Measurements from ENCODE around the gene ZNF24.
A peak's percentile ranks its signal among the peaks of the same experiment; 100 is the strongest.

The ZNF24 gene

DNA sequence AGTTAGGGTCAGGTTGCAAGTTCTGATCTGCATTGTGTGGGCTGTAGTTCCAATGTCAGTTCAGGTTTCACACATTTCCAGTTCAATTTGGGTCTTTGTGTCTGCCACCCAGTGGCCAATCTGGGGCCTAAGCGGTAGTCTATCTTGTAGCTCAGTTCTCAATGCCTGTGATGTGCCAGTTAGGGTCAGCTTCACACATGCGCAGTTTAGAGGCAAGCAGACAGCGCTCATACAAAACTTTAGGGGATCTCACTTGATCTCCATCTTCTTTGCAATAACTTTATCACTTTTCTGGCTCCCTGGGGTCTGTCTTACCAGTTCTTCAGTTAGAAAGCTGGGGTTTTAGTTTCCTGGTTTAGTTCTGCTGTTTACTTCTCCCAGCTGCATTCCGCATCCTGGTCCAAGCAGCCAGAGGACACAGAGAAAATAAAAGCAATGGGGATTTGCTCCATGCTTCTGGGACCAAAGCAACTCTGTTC, 11.0 kb upstream of the ZNF24 start:
- peak in 1 of 2 donors; percentile 41 for DNase-seq (ENCODE audit: low read depth in 2 of 2, low spot score in 1 of 2)

- DNase-seq (ENCODE audit: low read depth in 2 of 2, low spot score in 1 of 2), result no peak
Measured at GRCh38 chr18:35352778-35353177, 8.6 kb upstream of the ZNF24 start.

DNA sequence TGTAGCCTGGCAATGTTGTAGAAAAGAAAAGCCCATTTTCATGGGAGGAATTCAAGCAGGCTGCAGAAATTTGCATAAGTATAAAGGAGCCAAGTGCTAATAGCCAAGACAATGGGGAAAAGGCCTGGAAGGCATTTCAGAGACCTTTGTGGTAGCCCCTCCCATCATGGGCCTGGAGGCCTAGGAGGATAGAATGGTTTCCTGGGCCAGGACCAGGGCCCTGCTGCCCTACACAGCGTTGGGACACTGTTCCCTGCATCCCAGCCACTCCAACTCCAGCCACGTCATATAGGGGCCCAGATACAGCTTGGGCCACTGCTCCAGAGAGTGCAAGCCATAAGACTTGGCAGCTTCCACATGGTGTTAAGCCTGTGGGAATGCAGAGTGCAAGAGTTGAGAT, 8.1 kb upstream of the ZNF24 start:
- DNase-seq (ENCODE audit: low read depth in 2 of 2, low spot score in 1 of 2), result no peak

DNA sequence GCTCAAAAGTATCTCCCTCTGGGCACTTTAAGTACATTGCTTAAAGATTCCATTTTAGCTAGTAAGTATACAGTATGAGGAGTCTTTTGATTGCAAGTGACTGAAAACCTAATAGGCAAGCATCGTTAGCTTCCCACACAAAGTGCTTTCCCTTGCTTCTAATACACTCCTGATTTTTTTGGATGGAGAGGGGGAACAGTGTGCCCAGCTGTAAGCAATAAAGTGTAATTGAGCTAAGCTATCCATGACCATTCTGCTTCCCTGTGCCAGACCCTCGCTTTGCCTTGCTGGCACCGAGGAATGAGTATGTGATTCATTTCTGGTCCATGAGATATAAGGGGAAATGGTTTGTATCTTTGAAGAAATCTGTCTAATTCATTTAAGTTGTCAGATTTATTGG, 3.8 kb upstream of the ZNF24 start:
- no peak for DNase-seq (ENCODE audit: low read depth in 2 of 2, low spot score in 1 of 2)

DNA sequence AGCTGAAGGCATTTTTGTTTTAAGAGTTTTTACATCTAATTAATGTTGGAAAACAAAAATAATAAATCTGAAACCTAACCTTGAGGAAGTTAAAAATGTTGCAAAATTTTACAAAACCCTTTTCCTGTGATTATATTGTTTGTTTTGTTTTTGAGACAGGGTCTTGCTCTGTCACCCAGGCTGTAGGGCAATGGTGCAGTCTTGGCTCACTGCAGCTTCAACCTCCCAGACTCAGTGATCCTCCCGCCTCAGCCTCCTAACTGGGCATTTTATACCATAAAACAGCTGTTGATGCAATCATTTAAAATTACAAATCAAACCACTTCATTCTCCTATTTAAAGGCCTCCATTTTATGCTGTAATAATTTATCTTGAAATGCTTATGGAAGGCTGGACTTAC, 1.7 kb upstream of the ZNF24 start:
- no peak for DNase-seq (ENCODE audit: low read depth in 2 of 2, low spot score in 1 of 2)

- DNase-seq (ENCODE audit: low read depth in 2 of 2, low spot score in 1 of 2), result no peak
Measured at GRCh38 chr18:35345460-35345921, 1.3 kb upstream of the ZNF24 start.

DNA sequence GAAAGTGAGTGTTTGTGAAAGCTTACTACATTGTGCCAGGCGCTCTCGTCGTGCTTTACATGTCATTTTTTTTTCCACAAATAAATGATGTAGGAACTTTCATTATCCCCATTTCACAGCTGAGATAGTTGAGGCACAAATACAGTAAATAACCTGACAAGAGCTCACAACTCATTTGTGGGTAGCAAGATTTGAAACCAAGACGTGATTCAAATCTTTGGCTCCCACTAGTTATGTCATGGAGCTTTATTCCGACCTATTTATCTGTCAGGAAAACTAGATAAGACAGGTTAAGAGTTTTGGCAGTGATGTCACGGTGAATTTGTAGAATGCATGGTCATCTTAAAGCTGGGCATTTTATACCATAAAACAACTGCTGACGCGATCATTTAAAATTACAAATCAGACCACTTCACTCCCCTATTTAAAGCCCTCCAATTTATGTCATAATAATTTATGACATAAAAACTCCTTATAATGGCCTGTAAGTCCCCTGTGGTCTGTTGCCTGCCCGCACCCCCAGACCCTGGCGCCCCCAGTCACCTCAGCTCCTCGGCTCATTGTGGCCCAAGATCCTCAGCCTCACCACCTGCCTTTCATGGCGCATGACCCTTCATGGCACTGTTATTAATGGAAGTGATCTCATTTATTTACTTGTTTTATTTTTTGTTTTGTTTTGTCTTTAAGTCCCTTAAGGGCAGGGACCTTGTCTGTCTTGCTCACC, 678 bp upstream of the ZNF24 start:
- DNase-seq (ENCODE audit: low read depth in 2 of 2, low spot score in 1 of 2), result no peak

GRCh38 chr18:35343488-35343935, 708 bp downstream of the ZNF24 start:
- DNase-seq (ENCODE audit: low read depth in 2 of 2, low spot score in 1 of 2), result no peak

GRCh38 chr18:35337286-35337685, 6.9 kb downstream of the ZNF24 start:
- no peak for DNase-seq (ENCODE audit: low read depth in 2 of 2, low spot score in 1 of 2)

- no peak for DNase-seq (ENCODE audit: low read depth in 2 of 2, low spot score in 1 of 2)
Measured at GRCh38 chr18:35335866-35336265, 8.4 kb downstream of the ZNF24 start.

DNA sequence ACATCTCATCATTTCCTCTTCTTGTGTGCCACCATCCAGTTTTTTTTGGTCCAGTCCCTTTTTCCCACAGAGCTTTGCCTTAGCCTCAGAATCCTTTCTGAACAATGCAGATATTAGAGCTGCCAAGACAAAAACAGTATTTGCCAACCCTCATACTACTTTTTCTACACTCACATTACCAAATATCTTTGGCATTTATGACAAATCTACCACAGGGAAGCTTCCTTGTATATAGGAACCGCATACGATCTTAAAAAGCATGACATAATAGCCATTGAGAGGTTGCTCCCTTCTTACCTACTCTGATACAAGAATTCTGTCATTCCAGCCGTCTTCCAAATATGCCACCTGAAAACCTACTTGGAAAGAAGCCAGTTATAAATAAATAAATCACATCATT, 9.4 kb downstream of the ZNF24 start:
- DNase-seq (ENCODE audit: low read depth in 2 of 2, low spot score in 1 of 2), result no peak

DNA sequence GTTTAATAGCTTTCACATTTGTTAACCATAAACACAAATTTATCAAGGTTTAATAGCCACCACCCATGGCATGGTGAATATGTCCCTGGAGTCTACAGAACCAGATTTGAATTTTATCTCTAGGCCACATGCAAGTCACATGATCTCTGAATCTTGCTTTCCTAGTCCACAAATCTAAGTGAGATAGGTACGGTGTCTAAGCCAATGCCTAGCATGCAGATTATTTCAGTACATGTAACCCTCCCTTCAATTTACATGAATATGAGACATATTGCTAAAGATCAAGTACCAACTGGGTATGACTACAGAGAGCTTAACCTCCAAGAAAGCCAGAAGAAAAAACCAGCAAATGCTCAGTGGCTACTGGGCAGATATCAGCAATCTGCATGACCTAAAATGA, 10.0 kb downstream of the ZNF24 start:
- DNase-seq (ENCODE audit: low read depth in 2 of 2, low spot score in 1 of 2), result no peak

DNA sequence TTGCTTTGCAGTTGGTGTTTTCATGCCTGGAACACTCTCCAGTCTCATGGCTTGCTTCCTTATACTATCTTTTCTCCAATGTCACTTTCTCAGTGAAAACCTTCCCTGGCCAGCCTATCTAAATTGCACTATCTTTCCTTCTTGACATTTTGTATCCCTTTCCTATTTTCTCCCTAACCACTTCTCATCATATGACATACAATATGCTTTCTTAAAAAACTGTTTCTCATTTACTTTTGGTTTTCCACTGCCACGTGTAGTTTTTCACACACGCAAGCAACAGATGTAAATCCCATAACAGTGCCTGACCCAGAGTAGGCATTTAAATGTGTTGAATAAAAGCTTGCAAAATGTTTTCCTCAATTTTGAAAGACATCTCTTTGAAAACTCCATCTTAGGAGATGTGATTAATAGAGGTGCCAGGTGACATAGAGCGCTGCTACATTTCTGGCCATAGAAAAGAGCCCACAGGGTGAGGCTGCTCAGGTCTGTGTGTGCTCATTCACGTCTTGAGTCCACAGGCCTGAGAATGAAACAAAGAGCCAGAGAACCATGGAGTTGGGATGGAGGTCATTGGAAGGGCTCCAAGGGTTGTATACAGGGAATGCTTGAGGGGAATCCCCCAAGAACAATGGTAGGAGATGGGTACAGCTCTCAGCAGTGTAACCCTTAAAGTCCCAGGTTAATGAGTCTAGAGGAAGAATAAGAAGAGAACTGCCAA, 12.7 kb downstream of the ZNF24 start:
- no peak for DNase-seq (ENCODE audit: low read depth in 2 of 2, low spot score in 1 of 2)

DNA sequence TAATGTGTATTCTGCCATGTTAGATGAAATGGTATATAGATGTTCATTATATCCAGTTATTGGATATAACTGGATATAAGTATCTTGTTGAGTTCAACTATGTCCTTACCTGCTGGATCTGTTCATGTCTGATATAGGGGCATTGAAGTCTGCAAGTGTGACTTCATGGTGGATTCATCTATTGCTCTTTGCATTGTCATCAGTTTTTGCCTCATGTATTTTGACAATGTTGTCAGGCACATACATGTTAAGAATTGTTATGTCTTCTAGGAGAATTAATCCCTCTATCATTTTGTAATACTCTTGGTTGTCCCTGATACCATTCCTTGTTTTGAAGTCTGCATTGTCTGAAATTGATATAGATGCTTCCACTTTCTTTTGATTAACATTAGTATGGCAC, 15.4 kb downstream of the ZNF24 start:
- no peak for DNase-seq (ENCODE audit: low read depth in 2 of 2, low spot score in 1 of 2)

DNA sequence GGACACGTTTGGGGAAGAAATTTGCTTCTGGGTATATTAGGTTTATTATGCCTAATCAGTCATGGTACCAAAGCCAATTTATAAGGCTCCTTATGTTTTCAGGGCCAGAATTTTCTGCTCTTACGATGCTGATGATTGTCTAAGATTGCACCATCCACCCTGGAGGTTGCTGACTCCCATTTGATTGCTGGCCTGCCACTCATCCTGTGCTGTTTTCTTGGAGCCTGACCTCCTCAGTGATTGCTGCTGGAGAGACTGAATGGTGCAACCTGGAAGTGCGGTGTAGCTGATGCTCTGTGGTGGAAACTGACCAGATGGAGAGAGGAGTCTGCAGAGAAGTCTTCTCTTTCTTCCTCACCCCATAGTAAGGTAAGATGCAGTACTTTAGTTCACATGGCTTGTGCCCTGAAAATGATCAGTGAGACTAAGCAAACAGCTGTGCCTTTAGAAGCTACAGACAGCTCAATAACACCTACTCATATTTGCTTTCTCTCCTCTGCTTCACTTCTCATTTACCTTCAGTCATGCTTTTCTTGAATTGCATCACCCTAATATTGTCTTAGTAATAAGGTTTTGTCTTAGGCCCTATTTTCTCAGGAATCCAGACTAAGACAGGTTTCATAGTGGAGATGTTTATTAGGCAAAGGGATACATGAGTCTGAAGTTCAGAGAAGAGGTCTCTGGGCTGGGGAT, 17.4 kb downstream of the ZNF24 start:
- DNase-seq (ENCODE audit: low read depth in 2 of 2, low spot score in 1 of 2), result no peak

DNA sequence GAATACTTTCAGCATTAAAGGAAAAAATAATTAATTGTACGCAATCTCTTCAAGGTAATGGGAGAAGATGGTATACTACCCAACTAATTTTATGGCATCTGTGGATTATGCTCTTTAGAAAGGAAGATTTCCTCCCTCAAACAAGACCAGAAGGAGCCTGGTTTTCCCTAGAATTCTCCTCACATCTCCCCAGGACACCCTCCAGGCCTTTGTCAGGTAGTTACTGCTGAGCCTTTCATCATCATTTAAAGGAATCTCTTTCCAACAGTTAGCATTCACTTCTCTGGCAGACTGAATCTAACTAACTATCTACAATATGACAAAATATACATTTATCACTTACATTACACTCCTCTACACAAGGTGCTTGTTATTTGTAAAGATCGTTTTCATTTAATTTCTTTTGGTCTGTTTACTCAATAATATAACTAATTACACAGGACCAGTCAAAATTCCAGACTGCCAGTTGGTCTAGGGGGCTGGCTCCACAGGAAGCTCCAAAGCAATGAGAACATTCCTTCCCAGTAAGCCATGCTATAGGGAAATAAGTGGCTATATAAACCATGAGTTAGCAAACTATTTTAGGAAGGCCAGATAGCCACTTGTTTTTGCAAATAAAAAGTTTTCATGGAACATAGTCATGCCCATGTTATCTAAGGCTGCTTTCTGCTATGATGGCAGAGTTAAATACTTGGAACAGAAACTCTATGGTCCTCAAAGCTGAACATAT, 19.1 kb downstream of the ZNF24 start:
- no peak for DNase-seq (ENCODE audit: low read depth in 2 of 2, low spot score in 1 of 2)

- no peak for DNase-seq (ENCODE audit: low read depth in 2 of 2, low spot score in 1 of 2)
Measured at GRCh38 chr18:35322486-35323458, 21.4 kb downstream of the ZNF24 start.

DNA sequence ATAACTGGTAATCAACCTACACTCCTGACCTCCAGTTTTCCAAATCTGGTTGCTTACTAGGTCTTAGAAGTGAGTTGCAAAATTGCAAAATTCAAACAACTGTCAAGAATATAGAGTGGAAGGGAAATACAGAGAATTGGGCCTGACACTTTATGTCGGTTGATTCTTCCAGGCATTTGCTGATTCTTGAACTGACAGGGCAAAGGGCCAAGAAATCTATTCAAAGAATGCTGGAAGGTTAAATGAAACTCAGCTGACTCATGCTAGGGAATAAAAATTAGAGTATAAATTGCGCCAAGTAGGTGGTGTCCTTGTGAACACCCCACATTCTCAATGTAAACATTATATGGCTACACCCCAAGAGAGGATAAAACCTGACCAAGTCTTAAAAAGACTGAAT, 32.7 kb downstream of the ZNF24 start:
- DNase-seq (ENCODE audit: low read depth in 2 of 2, low spot score in 1 of 2), result no peak

- DNase-seq (ENCODE audit: low read depth in 2 of 2, low spot score in 1 of 2), result no peak
Measured at GRCh38 chr18:35306588-35307250, 37.5 kb downstream of the ZNF24 start.

DNA sequence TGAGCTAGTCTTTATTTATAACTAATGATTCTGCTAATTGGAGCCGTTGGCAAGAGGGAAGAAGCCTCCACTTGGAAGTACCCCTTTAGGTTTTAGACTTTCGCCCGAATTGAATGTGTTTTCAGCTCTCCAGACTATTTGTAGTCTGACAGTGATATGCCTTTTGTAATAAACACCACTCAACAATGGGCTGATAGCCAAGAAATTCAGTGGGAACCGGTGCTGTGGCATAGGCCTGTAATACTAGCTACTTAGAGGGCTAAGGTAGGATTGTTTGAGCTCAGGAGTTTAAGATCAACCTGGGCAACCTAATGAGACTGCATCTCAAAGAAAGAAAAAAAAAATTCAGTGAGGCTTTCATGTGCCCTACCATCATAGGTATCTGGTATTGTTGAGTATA, 40.6 kb downstream of the ZNF24 start:
- no peak for DNase-seq (ENCODE audit: low read depth in 2 of 2, low spot score in 1 of 2)
